GM12872 (cell line): ENCODE results near the gene PLXNA2.

Experiments used
- CTCF ChIP-seq: IDR thresholded peaks from 3 replicates; pipeline ENCODE4 v1.5.1; 2011; ENCODE audit warnings: low read depth, mild to moderate bottlenecking, low read length, moderate library complexity; ENCODE audit not compliant: insufficient read depth

Gene PLXNA2

GRCh38 chr1:208179263-208179816, 64.8 kb downstream of the PLXNA2 start:
- no peak for TF ChIP-seq CTCF

- TF ChIP-seq CTCF = no peak
Observed at GRCh38 chr1:208178091-208178529, 66.1 kb downstream of the PLXNA2 start.

- no peak for TF ChIP-seq CTCF
Observed at GRCh38 chr1:208177656-208178055, 66.5 kb downstream of the PLXNA2 start.

GRCh38 chr1:208176649-208177048, 67.5 kb downstream of the PLXNA2 start:
- TF ChIP-seq CTCF = no peak

GRCh38 chr1:208175508-208175895, 68.7 kb downstream of the PLXNA2 start:
- TF ChIP-seq CTCF = no peak

- no peak for TF ChIP-seq CTCF
Observed at GRCh38 chr1:208174731-208175507, 69.3 kb downstream of the PLXNA2 start.

GRCh38 chr1:208174200-208174599, 70.0 kb downstream of the PLXNA2 start:
- TF ChIP-seq CTCF = no peak
